ENCODE data around the gene TMEM131L.
A peak's percentile ranks its signal among the peaks of the same experiment; 100 is the strongest.

TMEM131L gene

DNA sequence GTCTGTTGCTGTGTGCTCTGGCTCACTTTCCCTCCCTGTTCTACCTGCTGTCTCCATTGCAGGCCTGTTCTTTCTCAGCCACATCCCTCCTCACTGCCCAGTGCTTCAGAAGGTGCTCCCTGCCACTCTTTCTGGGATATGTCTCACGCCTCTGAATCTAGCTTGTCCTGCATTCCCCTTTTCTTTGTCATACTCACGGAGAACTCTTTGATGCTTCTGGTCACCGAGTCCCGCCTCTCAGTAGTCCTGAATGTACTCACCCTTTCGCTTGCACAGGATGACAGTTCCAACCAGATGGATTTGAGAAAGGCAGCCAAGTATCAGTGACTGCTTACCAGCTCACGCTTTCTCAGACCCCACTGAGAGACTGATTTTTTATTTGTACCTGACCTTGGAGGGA lies 152.7 kb downstream of the TMEM131L start:
- H3K36me3 Mint-ChIP-seq (ENCODE audit: low read depth): peaks cover 76% of the 10 kb centered on the region
- H3K9me3 Mint-ChIP-seq: no peaks in the 10 kb centered on the region
- no peak overlapping the region for H3K4me3 Mint-ChIP-seq
- H3K27ac Mint-ChIP-seq: peak overlapping the region in 1 of 3 experiments; percentile 3
- TF ChIP-seq, protein P1, sequence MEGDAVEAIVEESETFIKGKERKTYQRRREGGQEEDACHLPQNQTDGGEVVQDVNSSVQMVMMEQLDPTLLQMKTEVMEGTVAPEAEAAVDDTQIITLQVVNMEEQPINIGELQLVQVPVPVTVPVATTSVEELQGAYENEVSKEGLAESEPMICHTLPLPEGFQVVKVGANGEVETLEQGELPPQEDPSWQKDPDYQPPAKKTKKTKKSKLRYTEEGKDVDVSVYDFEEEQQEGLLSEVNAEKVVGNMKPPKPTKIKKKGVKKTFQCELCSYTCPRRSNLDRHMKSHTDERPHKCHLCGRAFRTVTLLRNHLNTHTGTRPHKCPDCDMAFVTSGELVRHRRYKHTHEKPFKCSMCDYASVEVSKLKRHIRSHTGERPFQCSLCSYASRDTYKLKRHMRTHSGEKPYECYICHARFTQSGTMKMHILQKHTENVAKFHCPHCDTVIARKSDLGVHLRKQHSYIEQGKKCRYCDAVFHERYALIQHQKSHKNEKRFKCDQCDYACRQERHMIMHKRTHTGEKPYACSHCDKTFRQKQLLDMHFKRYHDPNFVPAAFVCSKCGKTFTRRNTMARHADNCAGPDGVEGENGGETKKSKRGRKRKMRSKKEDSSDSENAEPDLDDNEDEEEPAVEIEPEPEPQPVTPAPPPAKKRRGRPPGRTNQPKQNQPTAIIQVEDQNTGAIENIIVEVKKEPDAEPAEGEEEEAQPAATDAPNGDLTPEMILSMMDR (IDR thresholded peaks at IDR 0.05; ENCODE audit: unreplicated experiment in 3 of 3): no peak
- peaks cover 16% of the 10 kb centered on the region for H3K4me1 Mint-ChIP-seq
- H3K27me3 Mint-ChIP-seq (ENCODE audit: low read depth): no peaks in the 10 kb centered on the region

DNA sequence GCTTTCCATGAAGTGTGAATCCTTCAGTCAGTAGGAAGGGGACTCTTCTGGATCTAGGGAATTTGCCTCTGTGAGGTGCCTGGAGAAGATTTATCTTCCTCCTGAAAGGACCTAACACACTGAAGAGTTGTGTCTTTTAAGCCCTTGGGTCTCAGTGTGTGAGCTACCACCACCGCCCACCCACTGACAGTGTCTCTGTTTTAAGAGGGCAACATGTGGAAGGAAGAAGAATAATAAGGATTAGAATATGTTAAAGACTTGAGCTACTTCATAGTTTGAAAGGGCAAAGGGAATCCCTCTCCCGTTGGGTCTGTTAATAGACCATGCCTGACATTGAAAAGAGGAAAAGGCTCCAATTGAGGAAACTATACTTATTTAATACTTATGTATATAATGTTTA lies 153.7 kb downstream of the TMEM131L start:
- H3K4me3 Mint-ChIP-seq: no peak overlapping the region
- H3K4me1 Mint-ChIP-seq: peaks cover 16% of the 10 kb centered on the region

DNA sequence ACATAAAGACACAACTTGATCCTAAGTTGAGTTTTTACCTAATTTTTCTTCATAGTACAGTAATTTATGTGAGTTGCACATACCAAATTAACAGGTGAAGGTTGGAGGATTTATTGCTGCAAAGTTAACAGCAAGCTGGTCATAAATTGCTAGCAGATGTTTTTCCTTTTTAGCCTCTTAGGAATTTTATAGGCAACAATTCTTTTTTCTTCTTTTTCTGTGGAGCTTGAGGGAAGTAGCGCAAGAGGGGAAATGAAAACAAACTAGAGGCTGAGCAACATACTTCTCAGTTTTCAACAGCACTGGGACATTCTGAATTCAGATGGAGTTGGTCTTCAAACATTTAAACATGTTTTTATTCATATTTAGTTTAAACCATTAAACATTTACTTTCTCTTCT lies 154.2 kb downstream of the TMEM131L start:
- H3K4me3 Mint-ChIP-seq: no peak overlapping the region
- TF ChIP-seq, protein P1 (IDR thresholded peaks at IDR 0.05; ENCODE audit: unreplicated experiment in 3 of 3): no peak
- H3K9me3 Mint-ChIP-seq: no peaks in the 10 kb centered on the region
- H3K27me3 Mint-ChIP-seq (ENCODE audit: low read depth): no peaks in the 10 kb centered on the region
- H3K36me3 Mint-ChIP-seq (ENCODE audit: low read depth): peaks cover 73% of the 10 kb centered on the region
- H3K27ac Mint-ChIP-seq: peak overlapping the region in 2 of 3 experiments; percentile 67 to 83
- peaks cover 16% of the 10 kb centered on the region for H3K4me1 Mint-ChIP-seq

More for the DNA sequence above, 153.7 kb downstream of the TMEM131L start:
- peaks cover 73% of the 10 kb centered on the region for H3K36me3 Mint-ChIP-seq (ENCODE audit: low read depth)
- H3K9me3 Mint-ChIP-seq: no peaks in the 10 kb centered on the region
- peak overlapping the region in 2 of 3 experiments; percentile 58 to 83 for H3K27ac Mint-ChIP-seq
- TF ChIP-seq, protein P1 (IDR thresholded peaks at IDR 0.05; ENCODE audit: unreplicated experiment in 3 of 3): no peak
- no peaks in the 10 kb centered on the region for H3K27me3 Mint-ChIP-seq (ENCODE audit: low read depth)

DNA sequence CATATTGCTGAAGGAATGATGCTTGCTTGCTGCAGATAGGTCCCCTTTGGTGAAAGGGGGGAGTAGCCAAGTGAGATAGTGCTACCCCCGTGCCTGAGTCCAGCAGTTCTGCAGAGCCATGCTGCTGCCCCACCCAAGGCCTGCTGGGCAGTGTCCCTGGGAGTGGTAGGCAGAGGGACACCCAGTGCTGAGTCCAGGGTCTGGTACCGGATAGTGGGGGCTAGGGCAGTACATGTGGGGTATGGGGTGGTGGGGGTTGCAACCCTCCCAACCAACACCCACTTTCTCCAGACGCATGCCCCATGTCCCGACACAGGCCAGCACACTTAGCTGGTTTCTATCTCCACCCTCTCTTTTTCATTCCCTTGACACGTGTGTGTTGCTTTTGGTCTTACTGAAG lies 155.9 kb downstream of the TMEM131L start:
- Mint-ChIP-seq H3K4me1 (peaks cover 16% of the 10 kb centered on the region), H3K9me3 (no peaks in the 10 kb centered on the region), H3K27ac (no peak overlapping the region), H3K36me3 (ENCODE audit: low read depth) (peaks cover 68% of the 10 kb centered on the region), H3K4me3 (no peak overlapping the region), H3K27me3 (ENCODE audit: low read depth) (no peaks in the 10 kb centered on the region)
- TF ChIP-seq, protein P1 (IDR thresholded peaks at IDR 0.05; ENCODE audit: unreplicated experiment in 3 of 3): no peak

DNA sequence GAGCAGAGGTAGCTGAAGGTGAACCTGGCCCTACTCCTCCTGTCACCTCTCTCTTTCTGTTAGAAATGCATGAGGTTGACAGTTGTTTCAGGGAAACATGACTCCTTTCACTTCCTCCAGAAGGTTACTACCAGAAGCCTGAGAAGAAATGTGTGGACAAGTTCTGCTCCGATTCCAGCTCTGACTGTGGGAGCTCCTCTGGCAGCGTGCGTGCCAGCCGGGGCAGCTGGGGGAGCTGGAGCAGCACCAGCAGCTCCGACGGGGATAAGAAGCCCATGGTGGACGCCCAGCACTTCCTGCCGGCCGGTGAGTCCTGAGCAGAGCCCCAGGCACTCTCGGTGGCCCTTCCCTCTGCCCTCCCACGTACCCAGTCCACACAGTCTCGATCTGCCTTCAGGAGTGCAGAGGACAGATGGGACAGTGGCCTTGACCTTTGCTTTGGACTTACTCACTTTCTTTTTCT lies 156.6 kb downstream of the TMEM131L start:
- Mint-ChIP-seq H3K27me3 (ENCODE audit: low read depth) (no peaks in the 10 kb centered on the region), H3K4me3 (no peak overlapping the region), H3K36me3 (ENCODE audit: low read depth) (peaks cover 70% of the 10 kb centered on the region), H3K27ac (peak overlapping the region in 1 of 3 experiments; percentile 66), H3K4me1 (peaks cover 16% of the 10 kb centered on the region), H3K9me3 (no peaks in the 10 kb centered on the region)
- TF ChIP-seq, protein P1 (IDR thresholded peaks at IDR 0.05; ENCODE audit: unreplicated experiment in 3 of 3): no peak

DNA sequence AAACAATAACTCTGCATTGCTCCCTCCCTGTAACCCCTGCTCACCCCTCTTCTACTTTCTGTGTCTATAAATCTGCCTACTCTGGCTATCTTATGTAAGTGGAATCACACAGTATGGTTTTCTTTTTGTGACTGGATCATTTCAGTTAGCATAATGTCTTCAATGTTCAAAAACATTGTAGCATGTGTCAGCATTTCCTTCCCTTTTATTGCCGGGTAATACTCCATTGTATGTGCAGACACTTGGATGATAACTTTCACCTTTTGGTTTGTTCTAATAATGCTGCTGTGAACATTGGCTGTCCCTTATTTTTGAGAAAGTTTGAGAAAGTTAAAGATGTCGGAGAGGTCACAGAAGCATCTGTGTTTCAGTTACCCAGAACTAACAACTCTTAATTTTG lies 157.3 kb downstream of the TMEM131L start:
- Mint-ChIP-seq H3K9me3 (no peaks in the 10 kb centered on the region), H3K4me1 (peaks cover 16% of the 10 kb centered on the region), H3K36me3 (ENCODE audit: low read depth) (peaks cover 71% of the 10 kb centered on the region), H3K27me3 (ENCODE audit: low read depth) (no peaks in the 10 kb centered on the region), H3K27ac (peak overlapping the region in 1 of 3 experiments; percentile 4), H3K4me3 (no peak overlapping the region)
- TF ChIP-seq, protein P1 (IDR thresholded peaks at IDR 0.05; ENCODE audit: unreplicated experiment in 3 of 3): no peak
